Sigmoid colon (tissue), 7 donors: Measurements from ENCODE around the gene HSD11B2. TPM values are rescaled to one million over a fixed set of nuclear protein-coding genes. Genes with fewer than 3 reads are reported as not detected.

ENCODE experiments used
- DNase-seq: peaks from one replicate; pipeline ENCODE4 v3.0.0-alpha.2; 2019
- H3K27ac ChIP-seq, 4 donors: fragments of 200-600 bp; sonication (generic); one replicate each; pipeline ENCODE4 v1.5.1; 2016 to 2019; ENCODE audit warnings: mild to moderate bottlenecking in 1 of 4
- H3K27me3 ChIP-seq, 3 donors: fragments of 200-600 bp; sonication (generic); one replicate each; pipeline ENCODE4 v1.5.1; 2019; ENCODE audit warnings: mild to moderate bottlenecking in 1 of 3
- H3K36me3 ChIP-seq, 4 donors: fragments of 200-600 bp; sonication (generic); one replicate each; pipeline ENCODE4 v1.5.1; 2016 to 2019
- H3K4me1 ChIP-seq, 4 donors: fragments of 200-600 bp; sonication (generic); one replicate each; pipeline ENCODE4 v1.5.1; 2017 to 2019
- H3K4me3 ChIP-seq, 4 donors: fragments of 200-600 bp; sonication (generic); one replicate each; pipeline ENCODE4 v1.5.1; 2017 to 2019; ENCODE audit warnings: mild to moderate bottlenecking in 2 of 4, moderate library complexity in 1 of 4
- H3K9me3 ChIP-seq, 4 donors: fragments of 200-600 bp in 3 of 4; sonication (generic) in 3 of 4; one replicate each; pipeline versions ENCODE4 v1.5.1 to v1.6.1; 2013 to 2019
- EP300 ChIP-seq, 4 donors: sonication (generic); formaldehyde crosslinking; IDR thresholded peaks; one replicate each; pipeline ENCODE4 v1.6.1; 2017; ENCODE audit warnings: antibody characterized with exemption in 4 of 4
- POLR2A ChIP-seq, 2 donors: fragments of 450-650 bp; IDR thresholded peaks; one replicate each; pipeline ENCODE4 v1.6.1; 2016; ENCODE audit warnings: antibody characterized with exemption in 2 of 2, mild to moderate bottlenecking in 2 of 2, moderate library complexity in 2 of 2
- POLR2AphosphoS5 ChIP-seq, 4 donors: sonication (generic); formaldehyde crosslinking; IDR thresholded peaks; one replicate each; pipeline ENCODE4 v1.6.1; 2017; ENCODE audit warnings: antibody characterized with exemption in 4 of 4
- WGBS, 2 donors: extraction: QIAGEN DNeasy Blood & Tissue Kit; methylation state at CpG; one replicate each; pipeline ENCODE4 v1.1.7; 2013; 5-methylcytosine and 5-hydroxymethylcytosine counted together
- intact Hi-C: fragments of 100-400 bp; cut with DNase I; formaldehyde crosslinking; loops from one replicate; pipeline ENCODE4 v1.15.1; 2023
- polyA plus RNA-seq, 3 donors: library from polyadenylated mRNA; stranded (reverse); fragments of 200-250 nt; gene quantifications; one replicate each; pipeline ENCODE4 v1.2.3, GENCODE V29; 2013
- total RNA-seq, 4 donors: library from RNA; depleted of rRNA; stranded (reverse); fragments of >200 nt; gene quantifications; one replicate each; pipeline ENCODE4 v1.1.0, GENCODE V29; 2016
- TF ChIP-seq, protein P1 (sequence below), 4 experiments: fragments of 450-650 bp in 3 of 4; fragments of 200-600 bp in 1 of 4; IDR thresholded peaks; one replicate each; pipeline ENCODE4 v1.5.1; 2016 to 2019; ENCODE audit warnings: antibody characterized with exemption in 4 of 4, mild to moderate bottlenecking in 3 of 4, moderate library complexity in 2 of 4
- donor health status: healthy with polysubstance abuse.
- donor health status: Bipolar disorder and iron deficiency.
- donor health status: healthy.

The HSD11B2 gene
- total and polyA plus RNA-seq, 7 donors: 0.14 to 353 (median 46.1) TPM; not detected in 1

DNA sequence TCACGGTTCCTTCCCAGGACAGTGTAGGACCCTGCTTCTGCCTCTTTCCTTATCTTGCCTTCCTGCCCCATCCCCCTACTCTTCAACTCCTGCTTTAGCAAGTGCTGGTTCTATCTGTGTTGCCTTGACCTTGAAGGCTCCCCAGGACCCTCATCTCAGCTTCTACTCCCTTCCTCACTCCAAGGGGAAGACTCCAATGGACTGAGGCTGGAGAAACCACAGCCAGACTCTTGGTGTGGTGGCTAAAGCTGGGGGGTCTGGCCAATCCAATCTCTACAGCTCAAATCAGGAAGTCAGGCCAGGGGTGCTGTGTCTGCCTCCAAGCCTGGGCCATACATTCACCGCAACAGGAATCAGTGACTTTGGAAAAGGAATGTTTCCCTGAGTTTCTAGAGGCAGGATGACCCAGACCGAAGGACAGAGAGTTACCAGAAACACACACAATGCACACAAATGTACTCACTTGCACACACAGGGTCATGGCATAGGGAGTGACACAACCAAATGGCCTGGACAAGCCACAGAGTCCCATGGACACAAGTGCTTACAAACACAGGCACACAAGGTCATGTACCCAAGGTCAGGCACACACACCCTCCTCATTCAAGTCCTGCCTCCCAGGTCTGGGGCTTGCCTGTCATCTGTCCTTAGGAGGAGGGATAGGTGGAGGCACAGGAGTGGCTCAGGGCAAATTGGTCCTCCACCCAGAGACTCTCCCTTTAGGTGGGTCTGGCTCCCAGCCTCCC, 1.7 kb upstream of the HSD11B2 start:
- WGBS, 2 donors: 76 to 79% methylated on average over 3 of the region's 3 CpGs
- H3K36me3 ChIP-seq: no peaks in the 10 kb centered on the region
- H3K4me3 ChIP-seq: no peak overlapping the region
- H3K27ac ChIP-seq: peak overlapping the region in 1 of 4 donors; percentile 62
- intact Hi-C loops: no loop called here
- H3K9me3 ChIP-seq: no peaks in the 10 kb centered on the region
- peaks cover 0 to 27% (median 26%) of the 10 kb centered on the region in 4 donors for H3K4me1 ChIP-seq
- no peak for DNase-seq
- TF ChIP-seq EP300 (IDR thresholded peaks at IDR 0.05) (no peak), POLR2A (IDR thresholded peaks at IDR 0.05) (no peak), POLR2AphosphoS5 (IDR thresholded peaks at IDR 0.05) (peak in 1 of 4 donors; percentile 14)
- TF ChIP-seq, protein P1, sequence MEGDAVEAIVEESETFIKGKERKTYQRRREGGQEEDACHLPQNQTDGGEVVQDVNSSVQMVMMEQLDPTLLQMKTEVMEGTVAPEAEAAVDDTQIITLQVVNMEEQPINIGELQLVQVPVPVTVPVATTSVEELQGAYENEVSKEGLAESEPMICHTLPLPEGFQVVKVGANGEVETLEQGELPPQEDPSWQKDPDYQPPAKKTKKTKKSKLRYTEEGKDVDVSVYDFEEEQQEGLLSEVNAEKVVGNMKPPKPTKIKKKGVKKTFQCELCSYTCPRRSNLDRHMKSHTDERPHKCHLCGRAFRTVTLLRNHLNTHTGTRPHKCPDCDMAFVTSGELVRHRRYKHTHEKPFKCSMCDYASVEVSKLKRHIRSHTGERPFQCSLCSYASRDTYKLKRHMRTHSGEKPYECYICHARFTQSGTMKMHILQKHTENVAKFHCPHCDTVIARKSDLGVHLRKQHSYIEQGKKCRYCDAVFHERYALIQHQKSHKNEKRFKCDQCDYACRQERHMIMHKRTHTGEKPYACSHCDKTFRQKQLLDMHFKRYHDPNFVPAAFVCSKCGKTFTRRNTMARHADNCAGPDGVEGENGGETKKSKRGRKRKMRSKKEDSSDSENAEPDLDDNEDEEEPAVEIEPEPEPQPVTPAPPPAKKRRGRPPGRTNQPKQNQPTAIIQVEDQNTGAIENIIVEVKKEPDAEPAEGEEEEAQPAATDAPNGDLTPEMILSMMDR (IDR thresholded peaks at IDR 0.05): no peak
- peaks cover 6 to 44% (median 11%) of the 10 kb centered on the region in 3 donors for H3K27me3 ChIP-seq

DNA sequence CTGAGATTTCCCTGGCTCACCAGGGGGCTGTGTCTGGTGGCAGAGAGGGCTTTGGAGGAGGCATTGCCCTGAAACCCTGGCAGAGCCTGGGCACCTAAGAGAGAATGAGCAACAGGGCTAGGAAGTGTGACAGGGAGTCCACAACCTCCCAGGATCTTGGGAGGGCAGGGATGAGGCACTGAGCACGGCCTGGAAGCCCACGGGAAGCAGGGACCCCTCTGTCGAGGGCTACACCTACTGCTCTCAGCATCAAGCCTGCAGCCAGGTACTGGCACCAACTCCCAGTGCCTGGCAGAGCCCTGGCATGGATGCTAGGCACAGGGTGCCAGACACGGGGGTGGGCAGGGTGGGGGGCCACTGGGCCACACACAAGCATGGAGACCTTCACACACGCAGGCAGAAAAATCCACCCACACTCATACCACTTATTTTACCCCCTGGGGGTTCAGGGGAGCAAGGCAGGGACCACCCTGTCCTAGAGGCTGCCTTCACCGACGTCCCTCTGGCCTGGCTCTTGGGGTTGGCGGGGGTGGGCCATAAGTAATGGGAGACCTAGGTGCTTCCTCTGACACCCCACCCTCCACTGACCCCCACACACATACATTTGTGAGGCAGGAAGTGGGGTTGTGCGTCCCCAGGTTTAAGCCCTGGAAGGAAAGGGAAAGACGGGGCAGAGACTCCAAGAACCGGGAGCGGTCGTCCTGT, 970 bp upstream of the HSD11B2 start:
- intact Hi-C loops: no loop called here
- Histone ChIP-seq H3K27ac (peak overlapping the region in 1 of 4 donors; percentile 62), H3K27me3 (peaks cover 6 to 37% (median 11%) of the 10 kb centered on the region in 3 donors), H3K4me1 (peaks cover 0 to 27% (median 26%) of the 10 kb centered on the region in 4 donors), H3K36me3 (no peaks in the 10 kb centered on the region), H3K9me3 (no peaks in the 10 kb centered on the region), H3K4me3 (peak overlapping the region; percentile 34 to 55 (median 48))
- peak in 1 of 2 donors; percentile 60 for TF ChIP-seq POLR2A (IDR thresholded peaks at IDR 0.05)
- TF ChIP-seq, protein P1 (IDR thresholded peaks at IDR 0.05): no peak
- no peak for DNase-seq
- 12 to 35% methylated on average over 13 of the region's 13 CpGs for WGBS, 2 donors

DNA sequence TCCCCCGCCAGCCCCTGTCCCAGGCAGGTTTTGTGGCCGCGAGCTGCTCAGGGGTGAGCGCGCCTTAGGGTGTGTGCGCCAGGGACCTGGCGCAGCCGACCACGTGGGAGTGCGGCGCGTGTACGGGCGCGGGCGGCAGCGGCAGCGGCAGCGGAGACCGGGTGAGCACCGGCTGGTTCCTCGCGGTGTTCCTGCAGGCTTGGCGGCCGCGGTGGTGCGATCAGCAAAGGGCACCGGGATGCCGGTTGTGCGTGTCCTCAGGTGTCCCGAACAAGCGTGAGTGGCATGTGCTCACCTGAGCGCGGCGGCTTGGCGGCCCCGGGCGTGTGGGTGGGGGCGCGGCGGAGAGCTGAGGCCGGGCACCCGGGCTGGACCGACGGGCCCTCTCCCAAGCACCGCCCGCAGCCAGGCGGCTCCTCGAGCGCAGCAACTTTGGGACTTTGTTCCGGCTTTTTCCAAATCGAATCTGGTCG, 381 bp upstream of the HSD11B2 start:
- intact Hi-C loops: no loop called here
- TF ChIP-seq POLR2A (IDR thresholded peaks at IDR 0.05): no peak
- TF ChIP-seq POLR2AphosphoS5 (IDR thresholded peaks at IDR 0.05): no peak
- TF ChIP-seq EP300 (IDR thresholded peaks at IDR 0.05): no peak
- TF ChIP-seq, protein P1 (IDR thresholded peaks at IDR 0.05): no peak
- H3K4me1 ChIP-seq: peaks cover 0 to 27% (median 26%) of the 10 kb centered on the region in 4 donors
- peak overlapping the region; percentile 46 to 62 (median 59) for H3K27ac ChIP-seq
- H3K4me3 ChIP-seq: peak overlapping the region; percentile 34 to 55 (median 48)
- WGBS, 2 donors: 1% methylated on average over 53 of the region's 53 CpGs
- no peak for DNase-seq
- H3K9me3 ChIP-seq: no peaks in the 10 kb centered on the region
- peaks cover 6 to 34% (median 11%) of the 10 kb centered on the region in 3 donors for H3K27me3 ChIP-seq
- no peaks in the 10 kb centered on the region for H3K36me3 ChIP-seq

DNA sequence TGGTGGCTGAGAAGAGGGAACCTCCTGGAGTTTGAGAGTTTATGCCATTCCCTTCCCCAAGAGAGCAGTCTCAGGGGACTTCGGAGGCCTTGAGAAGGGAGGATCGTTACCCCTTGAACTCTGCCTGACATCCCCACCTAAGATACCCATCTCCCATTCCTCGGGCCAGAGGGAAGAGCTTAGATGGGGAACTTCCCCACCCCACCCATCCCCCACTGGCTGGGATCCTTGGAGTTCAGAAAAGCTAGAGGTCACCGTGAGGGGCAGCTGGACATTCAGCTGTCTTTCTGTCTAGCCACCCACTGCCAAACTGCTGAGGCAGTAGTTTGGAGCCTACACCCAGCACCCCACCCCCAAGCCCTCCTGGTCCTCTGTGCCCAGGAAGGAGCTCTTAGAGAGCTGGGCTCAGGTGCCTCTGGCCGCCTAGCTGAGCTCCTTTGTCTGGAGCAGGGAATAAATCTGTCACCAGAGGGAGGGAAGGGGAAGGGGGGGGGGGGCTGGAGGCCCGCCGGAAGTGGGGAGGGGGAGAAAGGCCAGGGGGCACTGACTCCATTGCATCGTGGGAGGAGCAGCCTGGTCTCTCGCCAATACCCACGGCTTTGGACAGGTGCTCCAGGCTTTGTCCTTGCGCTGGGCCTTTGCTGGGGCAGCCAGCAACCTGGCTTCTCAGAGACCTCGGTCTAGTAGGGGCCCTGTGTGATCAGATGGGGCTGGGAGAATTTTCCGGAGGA, 1.0 kb downstream of the HSD11B2 start:
- peak overlapping the region in 3 of 4 donors; percentile 48 to 55 (median 48) for H3K4me3 ChIP-seq
- DNase-seq: no peak
- H3K27me3 ChIP-seq: peaks cover 6 to 25% (median 11%) of the 10 kb centered on the region in 3 donors
- no peaks in the 10 kb centered on the region for H3K9me3 ChIP-seq
- peaks cover 0 to 27% (median 26%) of the 10 kb centered on the region in 4 donors for H3K4me1 ChIP-seq
- WGBS, 2 donors: 7 to 35% methylated on average over 13 of the region's 13 CpGs
- H3K27ac ChIP-seq: peak overlapping the region; percentile 32 to 62 (median 59)
- peaks cover 0 to 7% (median 0%) of the 10 kb centered on the region in 4 donors for H3K36me3 ChIP-seq
- no peak for TF ChIP-seq EP300 (IDR thresholded peaks at IDR 0.05)
- no peak for TF ChIP-seq POLR2A (IDR thresholded peaks at IDR 0.05)
- TF ChIP-seq, protein P1 (IDR thresholded peaks at IDR 0.05): no peak
- TF ChIP-seq POLR2AphosphoS5 (IDR thresholded peaks at IDR 0.05): no peak
- intact Hi-C loops: loop anchor here (2.0 kb wide), 1 partner anchor 23 kb away; no protein-coding TSS in a partner anchor
